Stimulated activated CD8-positive, alpha-beta memory T cell treated with anti-CD3 and anti-CD28 coated beads, Interleukin-12 subunit alpha, Interleukin-12 subunit beta, amount 100 ng/mL, for 24 hours (primary cell): ENCODE measurements around the gene AFMID.
"Not testable (repeated sequence)": the region's sequence is repeated elsewhere in the genome, so short reads cannot be mapped to it uniquely, and the experiment has no call there.

Experiments
- DNase-seq: peaks from one replicate; pipeline ENCODE4 v3.0.0-alpha.2; 2020; ENCODE audit errors: extremely low read depth

AFMID gene

GRCh38 chr17:78223765-78224164 is 36.6 kb downstream of the AFMID start:
- DNase-seq = no peak

GRCh38 chr17:78224231-78225087 is 37.3 kb downstream of the AFMID start:
- no peak for DNase-seq

GRCh38 chr17:78225088-78225865 is 38.1 kb downstream of the AFMID start:
- no peak for DNase-seq

GRCh38 chr17:78226055-78226758 is 39.0 kb downstream of the AFMID start:
- no peak for DNase-seq

- DNase-seq = no peak
These were observed 39.7 kb downstream of the AFMID start for GRCh38 chr17:78226759-78227454.

GRCh38 chr17:78227455-78227916 is 40.3 kb downstream of the AFMID start:
- DNase-seq = no peak

GRCh38 chr17:78228176-78228575 is 41.0 kb downstream of the AFMID start:
- DNase-seq = no peak

GRCh38 chr17:78230252-78230962 is 43.2 kb downstream of the AFMID start:
- DNase-seq = no peak

GRCh38 chr17:78230996-78231935 is 44.1 kb downstream of the AFMID start, which contains the start of gene TMEM235:
TMEM235 (plus strand) TSS chr17:78231631; CDS start chr17:78232024, 393 bp downstream.
- no peak for DNase-seq

- no peak for DNase-seq
These were observed 45.1 kb downstream of the AFMID start for GRCh38 chr17:78231991-78232858.

GRCh38 chr17:78232859-78233173 is 45.7 kb downstream of the AFMID start:
- no peak for DNase-seq

- DNase-seq = no peak
These were observed 46.5 kb downstream of the AFMID start for GRCh38 chr17:78233678-78234077.

- no peak for DNase-seq
These were observed 47.2 kb downstream of the AFMID start for GRCh38 chr17:78234261-78234865.

GRCh38 chr17:78235022-78235421 is 47.9 kb downstream of the AFMID start:
- DNase-seq = not testable (repeated sequence)

- no peak for DNase-seq
These were observed 48.7 kb downstream of the AFMID start for GRCh38 chr17:78235885-78236284.

- no peak for DNase-seq
These were observed 49.4 kb downstream of the AFMID start for GRCh38 chr17:78236362-78237127.

GRCh38 chr17:78237401-78238012 is 50.3 kb downstream of the AFMID start:
- no peak for DNase-seq
